ENCODE results near the gene E2F6.
A peak's percentile ranks its signal among the peaks of the same experiment; 100 is the strongest.

The E2F6 gene, protein sequence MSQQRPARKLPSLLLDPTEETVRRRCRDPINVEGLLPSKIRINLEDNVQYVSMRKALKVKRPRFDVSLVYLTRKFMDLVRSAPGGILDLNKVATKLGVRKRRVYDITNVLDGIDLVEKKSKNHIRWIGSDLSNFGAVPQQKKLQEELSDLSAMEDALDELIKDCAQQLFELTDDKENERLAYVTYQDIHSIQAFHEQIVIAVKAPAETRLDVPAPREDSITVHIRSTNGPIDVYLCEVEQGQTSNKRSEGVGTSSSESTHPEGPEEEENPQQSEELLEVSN

GRCh38 chr2:11465485-11466306 lies at the start of gene E2F6:
E2F6 (minus strand) TSS chr2:11466161; CDS start chr2:11465879, 282 bp downstream.
- peak; percentile 88 for DNase-seq

DNA sequence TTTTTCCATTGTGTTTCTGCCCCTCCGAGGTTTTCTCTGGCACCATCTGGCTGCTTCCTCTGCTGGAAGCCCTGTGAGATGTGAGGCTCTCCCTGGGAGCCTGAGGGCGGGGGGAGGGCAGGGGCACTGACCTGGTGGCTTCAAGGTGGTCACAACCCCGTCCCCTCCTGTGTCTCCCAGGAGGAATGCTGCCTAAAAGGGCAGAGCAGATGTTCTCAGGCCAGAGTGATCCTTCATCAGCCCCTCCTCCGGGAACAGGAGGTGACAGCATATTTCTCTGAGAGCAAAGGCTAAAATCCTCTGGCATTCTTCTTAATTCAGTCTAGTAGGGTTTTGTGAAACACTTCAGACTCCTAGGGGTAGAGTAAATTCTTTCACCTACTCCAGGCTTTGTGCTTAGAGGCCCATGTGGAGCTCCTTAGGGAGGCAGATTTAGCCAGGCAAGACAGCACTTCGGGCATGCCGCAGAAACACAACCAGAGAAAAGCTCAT lies 49.6 kb upstream of the E2F6 start:
- no peak for DNase-seq

- DNase-seq, result no peak
Measured at GRCh38 chr2:11514904-11515303, 48.9 kb upstream of the E2F6 start.

GRCh38 chr2:11514081-11514730 lies 48.2 kb upstream of the E2F6 start:
- DNase-seq, result no peak

GRCh38 chr2:11513319-11513718 lies 47.4 kb upstream of the E2F6 start:
- DNase-seq, result no peak

DNA sequence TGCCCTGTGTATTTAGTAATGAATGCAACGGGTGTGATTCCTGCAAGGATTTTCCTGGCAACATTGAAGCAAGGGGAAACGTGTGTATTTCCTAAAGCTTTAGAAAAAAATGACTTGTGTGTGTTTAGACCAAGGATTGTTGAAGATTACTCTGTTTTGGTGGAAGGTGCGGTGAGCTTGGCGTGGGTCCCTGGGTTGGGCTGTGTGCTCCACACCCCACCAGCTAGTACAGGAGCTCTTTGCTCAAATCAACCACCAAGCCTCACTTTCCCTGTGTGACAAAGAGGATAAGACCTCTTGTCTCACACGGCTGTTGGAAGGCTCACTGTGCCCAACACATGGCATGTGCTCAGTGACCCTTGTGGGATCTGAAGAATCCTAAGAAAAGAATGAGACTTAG lies 46.5 kb upstream of the E2F6 start:
- no peak for DNase-seq

DNA sequence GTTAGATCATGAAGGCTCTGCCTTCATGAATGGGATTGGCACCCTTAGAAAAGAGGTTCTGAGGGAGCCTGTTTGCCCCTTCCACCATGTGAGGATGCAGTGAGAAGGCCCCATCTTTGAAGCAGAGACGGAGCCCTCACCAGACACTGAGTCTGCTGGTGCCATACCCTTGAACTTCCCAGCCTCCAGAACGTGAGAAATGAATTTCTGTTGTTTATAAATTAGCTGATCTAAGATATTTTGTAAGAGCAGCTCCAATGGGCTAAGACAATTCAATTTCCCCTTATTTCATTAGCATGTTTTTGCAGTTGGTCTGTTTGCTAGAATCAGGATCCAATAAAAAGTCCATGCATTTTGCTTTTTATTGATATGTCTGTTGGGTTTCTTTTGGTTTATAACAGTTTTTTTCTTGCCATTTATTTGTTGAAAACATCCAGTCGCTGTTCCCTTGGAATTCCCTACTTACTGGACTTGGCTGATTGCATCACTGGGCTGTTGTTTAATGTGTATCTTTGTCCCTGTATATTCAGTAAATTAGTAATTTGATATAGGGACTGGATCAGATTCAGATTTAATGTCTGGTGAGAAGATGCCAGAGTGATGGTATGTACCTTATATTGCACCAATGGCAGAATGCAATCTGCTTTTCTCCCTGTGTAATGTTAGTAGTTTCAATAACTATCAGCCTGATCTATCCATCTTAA lies 43.8 kb upstream of the E2F6 start:
- DNase-seq, result no peak

DNA sequence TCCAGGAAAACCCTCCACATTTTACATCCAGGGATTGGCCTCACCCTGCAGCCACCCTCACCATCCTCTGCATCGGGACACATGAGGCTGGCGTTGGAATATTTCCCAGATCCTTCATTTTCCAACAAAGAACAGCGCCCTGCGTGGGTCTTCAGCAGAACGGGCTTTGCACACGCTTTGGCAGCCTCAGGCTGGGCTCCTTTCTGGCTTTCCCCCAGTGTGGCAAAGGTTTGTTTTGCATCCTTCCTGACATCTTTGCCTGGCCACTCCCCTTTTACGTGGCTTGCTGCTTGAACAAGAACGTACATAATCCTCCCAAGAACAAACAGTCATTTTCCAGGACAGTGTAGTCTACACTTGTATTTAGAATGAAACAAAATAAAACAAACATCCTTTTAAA lies 42.3 kb upstream of the E2F6 start:
- DNase-seq, result no peak

- no peak for DNase-seq
Measured at GRCh38 chr2:11507517-11507916, 41.6 kb upstream of the E2F6 start.

DNA sequence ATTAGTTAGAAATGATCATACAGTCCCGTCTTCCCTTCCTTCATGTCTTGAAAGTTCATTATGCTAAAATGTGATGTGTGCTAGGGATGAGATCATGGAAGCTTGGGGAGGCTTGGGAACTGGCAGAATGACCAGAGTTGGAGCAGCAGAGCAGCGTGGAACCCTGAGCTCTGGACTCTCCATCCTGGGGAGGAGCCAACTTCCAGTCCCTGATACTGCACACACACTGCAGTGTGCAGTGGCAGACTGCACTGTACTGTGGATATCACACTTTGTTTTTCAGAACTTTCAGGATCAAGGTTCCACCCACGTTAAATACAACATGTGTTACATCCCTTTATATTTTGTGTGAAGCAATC lies 40.6 kb upstream of the E2F6 start:
- no peak for DNase-seq

DNA sequence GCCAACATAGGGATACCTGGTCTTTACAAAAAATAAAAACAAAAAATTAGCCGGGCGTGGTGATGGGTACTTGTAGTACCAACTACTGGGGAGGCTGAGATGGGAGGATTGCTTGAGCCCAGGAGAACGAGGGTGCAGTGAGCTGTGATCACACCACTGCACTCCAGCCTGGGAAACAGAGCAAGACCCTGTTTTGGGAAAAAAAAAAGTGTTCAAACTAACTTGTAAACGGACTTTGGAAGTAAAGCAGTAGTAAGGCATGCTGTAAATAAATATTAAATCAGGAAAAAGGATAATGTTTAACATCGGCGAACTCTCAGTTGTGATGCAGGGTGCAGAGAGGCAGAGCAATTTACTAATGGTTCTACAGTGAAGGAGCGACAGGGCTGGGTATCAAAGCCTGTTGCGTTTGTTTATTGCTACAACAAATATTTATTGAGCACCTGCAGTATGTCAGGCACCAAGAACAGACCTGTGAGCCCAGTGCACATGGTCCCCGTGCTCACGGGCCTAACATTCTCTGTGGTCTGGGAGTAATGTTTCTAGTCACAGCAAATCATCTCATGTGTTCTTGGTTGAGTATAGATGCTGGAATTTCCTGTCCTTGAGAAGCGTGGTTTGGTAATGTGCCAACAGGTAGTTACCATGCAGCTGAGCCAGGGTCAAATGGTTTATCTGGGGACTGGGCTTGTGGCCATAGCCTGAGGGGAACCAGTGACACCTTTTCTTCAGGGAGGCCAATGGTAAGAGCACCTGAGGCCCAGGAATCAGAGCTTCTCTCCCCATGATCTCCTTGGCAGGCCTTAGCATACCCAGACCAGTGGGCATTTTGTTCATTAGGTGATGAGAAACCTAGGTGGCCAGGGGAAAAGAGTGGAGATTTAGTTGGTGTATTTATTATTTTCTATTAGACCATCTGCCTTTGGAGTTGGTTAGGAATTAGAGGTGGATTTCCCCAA lies 40.0 kb upstream of the E2F6 start:
- peak; percentile 36 for DNase-seq

DNA sequence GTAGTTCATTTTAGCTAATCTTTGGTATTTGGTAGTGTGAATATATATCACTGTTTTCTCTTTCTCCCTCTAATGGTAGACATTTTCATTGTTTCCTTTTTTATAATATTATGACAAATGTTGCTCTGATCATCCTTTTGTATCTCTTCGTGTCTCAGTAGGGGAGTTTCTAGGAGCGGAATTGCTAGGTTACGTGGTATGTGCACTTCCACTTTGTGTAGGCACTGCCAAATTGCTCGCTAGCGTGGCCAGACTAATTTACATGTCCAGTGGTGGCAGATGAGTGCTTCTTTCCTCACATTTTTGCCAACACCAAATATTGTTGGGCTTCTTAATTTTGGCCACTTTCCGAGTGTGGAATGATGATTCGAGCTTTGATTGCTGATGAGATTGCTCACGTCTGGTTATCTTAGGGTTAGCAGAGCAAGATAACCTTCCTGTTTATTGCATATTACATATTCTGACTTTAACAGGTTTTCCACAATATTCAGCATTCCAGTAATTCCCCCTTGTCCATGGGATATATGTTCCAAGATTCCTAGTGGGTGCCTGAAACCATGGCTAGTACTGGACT lies 37.5 kb upstream of the E2F6 start:
- DNase-seq, result no peak

GRCh38 chr2:11502740-11503292 lies 36.9 kb upstream of the E2F6 start:
- no peak for DNase-seq

DNA sequence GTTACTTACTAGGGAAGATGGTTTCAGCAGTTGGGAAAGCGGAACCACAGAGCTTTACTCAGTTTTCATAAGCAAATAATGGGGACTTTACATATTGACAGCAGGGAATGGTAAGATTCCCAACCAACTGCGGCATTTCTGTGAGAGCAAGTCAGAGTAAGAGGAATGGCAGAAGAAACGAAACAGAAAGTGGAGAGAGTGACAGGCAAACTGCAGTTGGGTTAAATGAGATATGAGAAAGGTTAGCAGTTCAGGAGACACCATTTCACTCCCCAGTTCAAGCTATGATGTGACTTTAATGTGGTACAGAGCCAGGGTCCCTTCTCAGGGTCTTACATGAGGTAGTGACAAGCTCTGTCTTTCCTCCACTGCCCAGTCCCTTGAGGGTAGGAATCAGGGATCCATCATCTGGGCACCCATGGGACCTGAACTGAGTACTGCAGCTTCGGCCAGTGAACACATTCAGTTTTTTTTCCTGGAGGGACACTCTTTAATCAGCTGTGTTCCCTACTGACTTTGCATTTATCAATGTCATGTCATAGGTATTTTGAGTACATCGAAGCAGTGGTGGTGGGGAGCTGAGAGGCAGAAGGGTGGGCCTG lies 34.8 kb upstream of the E2F6 start:
- peak; percentile 10 for DNase-seq

GRCh38 chr2:11499081-11499743 lies 33.3 kb upstream of the E2F6 start:
- DNase-seq, result no peak

DNA sequence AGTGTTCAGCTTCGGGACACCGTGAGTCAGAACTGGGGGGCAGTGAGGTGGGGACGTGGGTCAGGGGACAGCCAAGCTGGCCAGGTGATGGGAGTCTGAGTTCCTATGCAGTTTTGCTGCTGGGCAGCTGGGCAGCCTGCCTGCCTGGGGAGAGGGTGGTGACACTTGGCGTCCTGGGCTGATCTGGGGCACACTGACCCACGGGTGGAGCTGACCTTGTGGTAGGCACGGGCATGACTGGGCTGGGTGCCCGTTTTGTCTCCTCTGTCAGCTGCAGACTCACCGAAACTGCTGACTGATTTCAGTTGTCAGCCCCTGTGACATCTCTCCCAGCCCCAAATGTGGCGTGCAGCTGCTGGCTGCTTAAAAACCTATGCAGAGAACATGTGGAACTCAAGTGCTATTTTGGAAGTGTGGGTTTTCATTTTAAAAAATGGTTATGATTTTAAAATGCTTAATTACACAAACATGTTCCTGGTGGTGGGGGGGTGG lies 32.6 kb upstream of the E2F6 start:
- DNase-seq, result peak; percentile 58

DNA sequence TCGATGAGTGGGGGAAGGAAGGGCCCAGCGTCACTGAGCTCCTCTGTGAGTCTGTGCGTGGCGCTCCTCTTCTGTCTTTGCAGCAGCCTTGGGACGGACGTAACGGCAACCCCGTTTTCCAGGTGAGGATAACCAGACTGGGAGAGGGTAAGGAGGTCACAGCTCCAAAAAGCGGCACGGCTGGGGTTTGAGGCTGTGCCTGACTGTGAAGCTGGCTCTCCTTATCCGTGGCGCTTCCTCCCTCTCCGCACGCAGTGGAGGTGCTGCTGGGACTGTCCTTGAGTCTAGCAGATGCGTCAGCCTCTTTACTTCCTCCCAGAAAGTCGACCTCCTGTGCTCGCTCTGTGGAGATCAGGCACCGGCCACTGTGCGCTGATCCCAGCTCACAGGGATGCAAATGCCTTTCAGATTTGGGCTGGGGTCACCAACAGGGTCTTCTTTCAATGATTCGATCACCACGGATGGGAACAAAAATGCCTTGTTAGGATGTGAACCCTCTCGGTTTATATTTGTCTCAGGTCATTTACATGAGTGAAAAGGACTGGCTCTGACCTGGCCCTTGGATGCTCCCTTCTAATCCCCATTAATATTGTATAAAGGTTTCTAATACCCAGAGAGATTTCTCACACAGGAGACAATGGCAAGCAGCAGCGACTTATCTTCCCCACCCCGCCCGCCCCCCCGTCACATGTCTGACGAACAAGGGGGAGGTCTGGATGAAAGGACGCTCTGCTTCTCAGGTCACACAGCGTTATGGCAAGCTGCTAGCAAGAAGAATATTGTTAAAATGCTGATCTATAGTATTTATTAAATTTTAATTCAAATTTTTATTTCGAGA lies 30.1 kb upstream of the E2F6 start:
- no peak for DNase-seq

- DNase-seq, result no peak
Measured at GRCh38 chr2:11494310-11494709, 28.3 kb upstream of the E2F6 start.

- DNase-seq, result no peak
Measured at GRCh38 chr2:11493282-11493681, 27.3 kb upstream of the E2F6 start.

Data from activated CD4-positive, alpha-beta T cell treated with anti-CD3 and anti-CD28 coated beads, Interleukin-10, Interleukin-2, amounts not matched to agents 100 ng/mL and 50 ng/mL, durations not matched to agents 16 hours and 8 hours (primary cell).